Measurements from ENCODE around the gene TMED9. TPM values are rescaled to one million over a fixed set of nuclear protein-coding genes. Genes with fewer than 3 reads are reported as not detected.
A peak's percentile ranks its signal among the peaks of the same experiment; 100 is the strongest.

Gene TMED9
- total RNA-seq, 6 experiments from 2014 or later: 81.8 to 149 (median 133) TPM

- peak; percentile 91 to 98 (median 94) for ATAC-seq
- Histone ChIP-seq H3K27me3 (no peaks in the 10 kb centered on the region), H3K4me1 (peaks cover 0 to 10% (median 5%) of the 10 kb centered on the region in 4 donors), H3K4me3 (peak within 1 kb of the TSS; percentile 83 to 94 (median 84)), H3K9me3 (no peaks in the 10 kb centered on the region), H3K27ac (peak within 1 kb of the TSS; percentile 61 to 77 (median 65)), H3K36me3 (peaks cover 3 to 16% (median 11%) of the 10 kb centered on the region in 4 donors)
- intact Hi-C loops (cut with DNase I): no loop called here
- TF ChIP-seq, protein P1, sequence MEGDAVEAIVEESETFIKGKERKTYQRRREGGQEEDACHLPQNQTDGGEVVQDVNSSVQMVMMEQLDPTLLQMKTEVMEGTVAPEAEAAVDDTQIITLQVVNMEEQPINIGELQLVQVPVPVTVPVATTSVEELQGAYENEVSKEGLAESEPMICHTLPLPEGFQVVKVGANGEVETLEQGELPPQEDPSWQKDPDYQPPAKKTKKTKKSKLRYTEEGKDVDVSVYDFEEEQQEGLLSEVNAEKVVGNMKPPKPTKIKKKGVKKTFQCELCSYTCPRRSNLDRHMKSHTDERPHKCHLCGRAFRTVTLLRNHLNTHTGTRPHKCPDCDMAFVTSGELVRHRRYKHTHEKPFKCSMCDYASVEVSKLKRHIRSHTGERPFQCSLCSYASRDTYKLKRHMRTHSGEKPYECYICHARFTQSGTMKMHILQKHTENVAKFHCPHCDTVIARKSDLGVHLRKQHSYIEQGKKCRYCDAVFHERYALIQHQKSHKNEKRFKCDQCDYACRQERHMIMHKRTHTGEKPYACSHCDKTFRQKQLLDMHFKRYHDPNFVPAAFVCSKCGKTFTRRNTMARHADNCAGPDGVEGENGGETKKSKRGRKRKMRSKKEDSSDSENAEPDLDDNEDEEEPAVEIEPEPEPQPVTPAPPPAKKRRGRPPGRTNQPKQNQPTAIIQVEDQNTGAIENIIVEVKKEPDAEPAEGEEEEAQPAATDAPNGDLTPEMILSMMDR (IDR thresholded peaks at IDR 0.05): peak in 2 of 4 donors; percentile 7 to 19
- TF ChIP-seq POLR2A (IDR thresholded peaks at IDR 0.05): peak; percentile 89
- DNase-seq: peak; percentile 87 to 92 (median 88)
- WGBS (ENCODE audit: insufficient coverage, low coverage, low lambda C conversion rate, missing lambda C conversion rate): 2% methylated on average over 6 of the region's 86 CpGs
Observed at GRCh38 chr5:177599731-177600507, 7.9 kb downstream of the TMED9 start, which contains the start of gene B4GALT7. Gene B4GALT7 (plus strand): TSS chr5:177600132. CDS start chr5:177600211, 79 bp downstream.

GRCh38 chr5:177600508-177601018 lies 8.6 kb downstream of the TMED9 start:
- H3K4me3 ChIP-seq: peak overlapping the region; percentile 83 to 94 (median 84)
- H3K36me3 ChIP-seq: peaks cover 3 to 9% (median 7%) of the 10 kb centered on the region in 4 donors
- peak overlapping the region in 2 of 3 donors; percentile 65 to 77 for H3K27ac ChIP-seq
- peaks cover 0 to 10% (median 5%) of the 10 kb centered on the region in 4 donors for H3K4me1 ChIP-seq
- DNase-seq (peak in 1 of 3 donors; percentile 37), ATAC-seq (peak in 1 of 4 donors; percentile 5)
- TF ChIP-seq, protein P1 (IDR thresholded peaks at IDR 0.05): no peak
- TF ChIP-seq POLR2A (IDR thresholded peaks at IDR 0.05): no peak
- intact Hi-C loops (cut with DNase I): no loop called here
- no peaks in the 10 kb centered on the region for H3K27me3 ChIP-seq
- no peaks in the 10 kb centered on the region for H3K9me3 ChIP-seq
- 3% methylated on average over 16 of the region's 16 CpGs for WGBS (ENCODE audit: insufficient coverage, low coverage, low lambda C conversion rate, missing lambda C conversion rate)

DNA sequence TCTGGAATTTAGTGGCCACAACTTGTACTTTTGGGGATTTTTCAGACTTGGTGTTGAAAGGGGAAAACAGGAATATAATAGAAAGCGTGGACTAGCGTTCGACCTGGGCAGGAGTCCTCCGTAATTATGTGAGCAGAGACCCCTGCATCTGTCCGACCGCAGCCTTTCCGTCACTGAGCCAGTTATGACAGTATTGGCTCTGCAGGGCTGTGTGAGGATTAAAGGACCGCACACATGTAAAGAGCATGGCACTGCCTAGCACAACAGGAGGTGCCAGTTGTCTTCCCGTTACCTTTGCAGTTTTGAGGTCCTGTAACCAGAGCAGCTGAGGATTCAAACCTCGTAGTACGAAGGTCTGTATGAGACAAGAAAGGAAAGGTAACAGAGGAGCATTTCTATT lies 9.1 kb downstream of the TMED9 start:
- H3K27ac ChIP-seq: no peak overlapping the region
- 84% methylated on average over 8 of the region's 11 CpGs for WGBS (ENCODE audit: insufficient coverage, low coverage, low lambda C conversion rate, missing lambda C conversion rate)
- H3K4me1 ChIP-seq: peaks cover 0 to 10% (median 5%) of the 10 kb centered on the region in 4 donors
- no peaks in the 10 kb centered on the region for H3K27me3 ChIP-seq
- no peak for ATAC-seq
- peak overlapping the region in 1 of 3 donors; percentile 84 for H3K4me3 ChIP-seq
- no peak for TF ChIP-seq POLR2A (IDR thresholded peaks at IDR 0.05)
- TF ChIP-seq, protein P1 (IDR thresholded peaks at IDR 0.05): no peak
- peak in 1 of 3 donors; percentile 23 for DNase-seq
- H3K9me3 ChIP-seq: no peaks in the 10 kb centered on the region
- intact Hi-C loops (cut with DNase I): no loop called here
- H3K36me3 ChIP-seq: peaks cover 0 to 4% (median 1%) of the 10 kb centered on the region in 4 donors

- peak in 1 of 3 donors; percentile 42 for DNase-seq
- intact Hi-C loops (cut with DNase I): no loop called here
- no peaks in the 10 kb centered on the region for H3K27me3 ChIP-seq
- H3K4me3 ChIP-seq: no peak overlapping the region
- 97% methylated on average over 6 of the region's 13 CpGs for WGBS (ENCODE audit: insufficient coverage, low coverage, low lambda C conversion rate, missing lambda C conversion rate)
- H3K36me3 ChIP-seq: no peaks in the 10 kb centered on the region
- ATAC-seq: no peak
- no peaks in the 10 kb centered on the region for H3K9me3 ChIP-seq
- H3K4me1 ChIP-seq: peaks cover 0 to 10% (median 5%) of the 10 kb centered on the region in 4 donors
- TF ChIP-seq POLR2A (IDR thresholded peaks at IDR 0.05): no peak
- TF ChIP-seq, protein P1 (IDR thresholded peaks at IDR 0.05): peak in 2 of 4 donors; percentile 15 to 18
- no peak overlapping the region for H3K27ac ChIP-seq
Observed at GRCh38 chr5:177601577-177602457, 9.8 kb downstream of the TMED9 start.
